DOHH2 (cell line): ENCODE data around the gene COL1A1.

ENCODE experiments used
- H3F3A ChIP-seq: fragments of 200-600 bp; sonication (generic), shearing (Covaris generic); 2 replicates; pipeline ENCODE4 v1.6.0; 2016; ENCODE audit warnings: antibody characterized with exemption, mild to moderate bottlenecking; ENCODE audit not compliant: control insufficient read depth, insufficient read depth
- H3K27ac ChIP-seq: fragments of 200-600 bp; sonication (generic); 2 replicates; pipeline ENCODE4 v1.5.1; 2014; ENCODE audit warnings: low read depth, mild to moderate bottlenecking, low read length, moderate library complexity
- H3K27me3 ChIP-seq: fragments of 200-600 bp; sonication (generic); 2 replicates; pipeline ENCODE4 v1.6.1; 2014; ENCODE audit warnings: mild to moderate bottlenecking, low read length, mixed read lengths; ENCODE audit not compliant: control insufficient read depth
- H3K36me3 ChIP-seq: fragments of 200-600 bp; sonication (generic); 2 replicates; pipeline ENCODE4 v1.6.1; 2014; ENCODE audit warnings: mild to moderate bottlenecking, low read length, moderate library complexity, mixed read lengths; ENCODE audit not compliant: control insufficient read depth
- H3K4me1 ChIP-seq: fragments of 200-600 bp; sonication (generic); 2 replicates; pipeline ENCODE4 v1.6.1; 2014; ENCODE audit warnings: mild to moderate bottlenecking, low read length, mixed read lengths; ENCODE audit not compliant: control insufficient read depth
- H3K4me2 ChIP-seq: fragments of 200-600 bp; sonication (generic); 2 replicates; pipeline ENCODE4 v1.6.0; 2014; ENCODE audit warnings: mild to moderate bottlenecking, low read length, moderate library complexity
- H3K4me3 ChIP-seq: fragments of 200-600 bp; sonication (generic); 2 replicates; pipeline ENCODE4 v1.5.1; 2014; ENCODE audit warnings: mild to moderate bottlenecking, low read length, mixed read lengths
- H3K79me2 ChIP-seq: fragments of 200-600 bp; sonication (generic); 2 replicates; pipeline ENCODE4 v1.6.1; 2014; ENCODE audit warnings: mild to moderate bottlenecking, low read length, mixed read lengths; ENCODE audit not compliant: control insufficient read depth
- H3K9me2 ChIP-seq: fragments of 200-600 bp; sonication (generic); replicated peaks from 2 replicates; pipeline ENCODE4 v1.6.1; 2014; ENCODE audit warnings: mild to moderate bottlenecking, low read length, mixed read lengths; ENCODE audit not compliant: control insufficient read depth
- H3K9me3 ChIP-seq: fragments of 200-600 bp; sonication (generic); 2 replicates; pipeline ENCODE4 v1.6.1; 2014; ENCODE audit warnings: antibody characterized with exemption, low read length, mixed read lengths; ENCODE audit not compliant: control insufficient read depth, insufficient read depth
- H4K20me1 ChIP-seq: fragments of 200-600 bp; sonication (generic); 2 replicates; pipeline ENCODE4 v1.6.0; 2014; ENCODE audit warnings: low read depth, mild to moderate bottlenecking, antibody characterized with exemption, low read length, moderate library complexity; ENCODE audit not compliant: control insufficient read depth, insufficient read depth
- EZH2phosphoT487 ChIP-seq: fragments of 200-600 bp; sonication (generic); IDR thresholded peaks from 2 replicates; pipeline ENCODE4 v1.6.1; 2017; ENCODE audit warnings: borderline replicate concordance, mild to moderate bottlenecking, antibody characterized with exemption, low read length, moderate library complexity, mixed read lengths
- TF ChIP-seq, protein P1 (sequence below): fragments of 200-600 bp; sonication (generic); IDR thresholded peaks from one replicate; pipeline ENCODE4 v1.5.1; 2014; ENCODE audit warnings: antibody characterized with exemption, mild to moderate bottlenecking, low read depth, low read length; ENCODE audit not compliant: poor library complexity, severe bottlenecking

The COL1A1 gene

DNA sequence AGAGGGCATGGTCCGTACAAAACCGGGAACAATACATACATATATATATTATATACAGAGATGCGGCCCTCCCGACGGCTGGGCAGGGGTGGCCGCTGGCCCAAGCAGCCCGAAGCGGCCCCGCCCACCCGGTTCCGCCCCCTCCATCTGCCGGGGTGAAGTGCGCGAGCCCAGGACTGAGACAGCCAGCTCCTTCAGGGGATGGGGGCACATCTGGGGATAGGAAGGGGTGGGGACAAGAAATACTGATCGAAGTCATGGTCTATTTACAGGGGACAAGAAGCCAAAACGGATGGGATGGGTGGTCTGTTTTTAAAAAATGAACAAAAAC is 67.7 kb downstream of the COL1A1 start:
- no peak for TF ChIP-seq EZH2phosphoT487
- TF ChIP-seq, protein P1, sequence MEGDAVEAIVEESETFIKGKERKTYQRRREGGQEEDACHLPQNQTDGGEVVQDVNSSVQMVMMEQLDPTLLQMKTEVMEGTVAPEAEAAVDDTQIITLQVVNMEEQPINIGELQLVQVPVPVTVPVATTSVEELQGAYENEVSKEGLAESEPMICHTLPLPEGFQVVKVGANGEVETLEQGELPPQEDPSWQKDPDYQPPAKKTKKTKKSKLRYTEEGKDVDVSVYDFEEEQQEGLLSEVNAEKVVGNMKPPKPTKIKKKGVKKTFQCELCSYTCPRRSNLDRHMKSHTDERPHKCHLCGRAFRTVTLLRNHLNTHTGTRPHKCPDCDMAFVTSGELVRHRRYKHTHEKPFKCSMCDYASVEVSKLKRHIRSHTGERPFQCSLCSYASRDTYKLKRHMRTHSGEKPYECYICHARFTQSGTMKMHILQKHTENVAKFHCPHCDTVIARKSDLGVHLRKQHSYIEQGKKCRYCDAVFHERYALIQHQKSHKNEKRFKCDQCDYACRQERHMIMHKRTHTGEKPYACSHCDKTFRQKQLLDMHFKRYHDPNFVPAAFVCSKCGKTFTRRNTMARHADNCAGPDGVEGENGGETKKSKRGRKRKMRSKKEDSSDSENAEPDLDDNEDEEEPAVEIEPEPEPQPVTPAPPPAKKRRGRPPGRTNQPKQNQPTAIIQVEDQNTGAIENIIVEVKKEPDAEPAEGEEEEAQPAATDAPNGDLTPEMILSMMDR, result no peak
- Histone ChIP-seq H3K4me1 (peaks cover 6% of the 10 kb centered on the region; the same call in 1 of the 2 replicates), H3K27me3 (peaks cover 21% of the 10 kb centered on the region), H3K9me2 (no peaks in the 10 kb centered on the region), H3K4me2 (no peak overlapping the region), H3F3A (0 out of 2 replicates have a peak, but pooled peaks cover 5% of the 10 kb centered on the region), H3K9me3 (no peaks in the 10 kb centered on the region), H3K36me3 (peaks cover 44% of the 10 kb centered on the region), H3K79me2 (no peaks in the 10 kb centered on the region), H3K4me3 (no peak overlapping the region), H3K27ac (no peak overlapping the region), H4K20me1 (peaks cover 10% of the 10 kb centered on the region; the same call in 1 of the 2 replicates)
